Measurements from ENCODE around the gene KDM4C.

GRCh38 chr9:6764011-6764410, 6.2 kb downstream of the KDM4C start:
- no peak for TF ChIP-seq CTCF (IDR thresholded peaks at IDR 0.05)
- no peak for TF ChIP-seq EZH2 (IDR thresholded peaks at IDR 0.05)

Measured in neural progenitor cell (in vitro differentiated cells).